ENCODE data around the gene PDE11A.
"Not testable (repeated sequence)": the region's sequence is repeated elsewhere in the genome, so short reads cannot be mapped to it uniquely, and the experiment has no call there.

PDE11A gene

GRCh38 chr2:177817300-177817699 is 255.3 kb downstream of the PDE11A start:
- DNase-seq (ENCODE audit: low read depth in 2 of 2): no peak

GRCh38 chr2:177816766-177817165 is 255.8 kb downstream of the PDE11A start:
- no peak for DNase-seq (ENCODE audit: low read depth in 2 of 2)

GRCh38 chr2:177812713-177813396 is 259.7 kb downstream of the PDE11A start:
- DNase-seq (ENCODE audit: low read depth in 2 of 2): no peak

GRCh38 chr2:177810906-177811305 is 261.7 kb downstream of the PDE11A start:
- DNase-seq (ENCODE audit: low read depth in 2 of 2): no peak

GRCh38 chr2:177808984-177809809 is 263.4 kb downstream of the PDE11A start:
- no peak for DNase-seq (ENCODE audit: low read depth in 2 of 2)

- DNase-seq (ENCODE audit: low read depth in 2 of 2): peak in 1 of 2 experiments; percentile 7
Measured at GRCh38 chr2:177806025-177806424, 266.6 kb downstream of the PDE11A start.

DNA sequence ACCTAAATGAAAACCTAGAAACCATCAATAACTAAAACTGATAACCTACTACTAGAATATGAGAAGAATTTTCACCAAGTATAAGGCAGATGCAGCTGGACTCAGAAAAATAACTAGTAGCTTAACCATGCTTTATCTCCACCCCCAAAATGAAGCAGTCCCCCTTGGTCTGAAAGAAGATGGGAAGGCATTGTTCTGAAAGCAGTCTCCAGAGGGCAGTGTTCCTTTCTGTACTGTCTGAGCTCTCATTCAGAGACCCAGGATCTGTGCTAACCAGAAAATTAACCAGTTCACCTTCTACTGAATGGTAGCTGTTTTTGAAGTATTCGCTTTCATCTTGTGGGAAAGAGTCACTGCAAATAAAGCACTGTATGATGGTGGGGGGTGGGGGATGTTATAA is 273.0 kb downstream of the PDE11A start:
- no peak for DNase-seq (ENCODE audit: low read depth in 2 of 2)

- no peak for DNase-seq (ENCODE audit: low read depth in 2 of 2)
Measured at GRCh38 chr2:177797808-177798207, 274.8 kb downstream of the PDE11A start.

DNA sequence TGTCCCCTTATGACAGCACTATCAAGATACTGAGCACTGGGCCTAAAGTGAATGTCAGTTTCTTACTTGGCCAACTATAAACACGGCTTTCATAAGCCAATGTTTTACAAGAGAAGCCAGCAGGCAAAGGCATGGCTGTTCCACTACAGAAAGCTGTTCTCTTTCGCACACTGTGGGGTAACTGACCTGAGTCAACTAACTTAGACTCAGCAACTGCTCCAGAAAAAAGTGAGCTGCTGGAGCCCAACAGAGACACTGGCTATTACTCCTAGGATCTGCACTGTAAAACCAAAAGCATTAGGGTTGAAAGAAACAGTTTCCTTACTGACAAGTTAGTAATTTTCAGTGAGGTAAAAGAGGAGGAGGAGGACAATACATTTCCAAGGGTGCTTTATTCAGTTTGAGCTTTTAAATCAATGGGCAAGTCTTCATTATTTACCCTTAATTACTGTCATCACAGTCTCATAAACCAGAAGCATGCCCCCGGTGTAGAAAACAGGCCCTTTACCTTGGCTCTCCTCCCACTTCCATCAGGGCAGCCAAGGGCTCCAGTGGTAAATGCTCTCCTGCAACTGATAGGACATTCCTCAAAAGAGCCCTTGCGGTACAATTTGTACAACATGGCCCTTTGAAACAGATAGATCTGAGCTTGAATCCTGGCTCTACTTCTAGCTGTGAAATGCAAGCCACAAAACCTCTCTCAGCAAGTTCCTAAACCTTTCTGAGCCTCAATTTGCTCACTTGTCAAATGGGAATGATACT is 275.7 kb downstream of the PDE11A start:
- DNase-seq (ENCODE audit: low read depth in 2 of 2): no peak

DNA sequence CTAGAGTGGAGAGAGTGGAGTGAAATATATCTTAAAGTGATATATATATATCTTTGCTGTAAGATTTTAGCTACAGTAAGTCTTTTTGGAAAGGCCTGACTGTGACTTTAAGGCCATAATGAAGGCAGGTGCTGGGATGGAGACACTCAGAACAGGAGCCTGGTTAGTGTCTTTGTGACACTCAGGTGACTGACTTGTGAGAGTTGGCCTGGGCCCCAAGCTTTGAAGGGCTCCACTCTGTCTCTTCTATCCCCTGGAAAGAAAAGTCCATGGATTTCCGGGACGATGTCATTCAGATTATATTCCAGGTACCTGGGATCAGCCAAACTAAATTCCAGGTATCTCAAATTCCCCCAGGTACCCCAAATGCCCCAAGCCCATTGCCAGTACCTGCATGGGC is 276.6 kb downstream of the PDE11A start:
- DNase-seq (ENCODE audit: low read depth in 2 of 2): no peak

DNA sequence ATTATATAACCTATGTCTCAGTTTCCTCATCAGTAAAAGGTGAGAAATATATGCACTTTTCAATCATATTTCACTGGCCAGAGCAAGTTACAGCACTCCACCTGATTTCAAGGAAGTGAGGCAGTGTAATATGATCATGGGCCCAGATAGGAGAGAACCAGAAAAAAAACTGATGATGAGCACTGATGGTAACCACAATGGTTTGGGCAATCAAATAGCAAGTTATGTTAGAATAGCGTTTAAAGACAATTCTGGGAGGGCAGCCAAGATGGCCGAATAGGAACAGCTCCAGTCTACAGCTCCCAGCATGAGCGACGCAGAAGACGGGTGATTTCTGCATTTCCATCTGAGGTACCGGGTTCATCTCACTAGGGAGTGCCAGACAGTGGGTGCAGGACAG is 287.4 kb downstream of the PDE11A start:
- DNase-seq (ENCODE audit: low read depth in 2 of 2): not testable (repeated sequence)

- no peak for DNase-seq (ENCODE audit: low read depth in 2 of 2)
Measured at GRCh38 chr2:177784745-177785067, 287.9 kb downstream of the PDE11A start.

- no peak for DNase-seq (ENCODE audit: low read depth in 2 of 2)
Measured at GRCh38 chr2:177783835-177784744, 288.5 kb downstream of the PDE11A start.

DNA sequence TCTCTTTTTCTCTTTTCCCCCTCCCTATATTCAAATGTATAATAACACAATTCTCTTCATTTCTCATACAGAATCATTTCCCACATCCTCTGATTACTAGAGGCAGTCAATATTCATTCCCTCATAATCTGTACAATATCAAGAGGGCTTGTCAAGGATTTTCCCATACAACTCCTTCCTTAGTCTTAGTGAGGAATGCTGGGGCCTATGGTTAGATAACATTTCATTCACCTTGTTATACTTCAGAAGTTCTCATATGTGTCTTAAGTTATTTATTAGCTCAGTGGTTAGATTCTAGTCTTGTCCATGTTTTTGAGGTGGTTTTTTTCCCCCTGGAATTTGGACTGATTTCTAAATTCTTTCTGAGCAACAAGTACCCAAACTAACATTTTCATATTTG is 289.5 kb downstream of the PDE11A start:
- no peak for DNase-seq (ENCODE audit: low read depth in 2 of 2)

GRCh38 chr2:177782613-177783012 is 290.0 kb downstream of the PDE11A start:
- DNase-seq (ENCODE audit: low read depth in 2 of 2): no peak

- DNase-seq (ENCODE audit: low read depth in 2 of 2): no peak
Measured at GRCh38 chr2:177778472-177778871, 294.1 kb downstream of the PDE11A start.

DNA sequence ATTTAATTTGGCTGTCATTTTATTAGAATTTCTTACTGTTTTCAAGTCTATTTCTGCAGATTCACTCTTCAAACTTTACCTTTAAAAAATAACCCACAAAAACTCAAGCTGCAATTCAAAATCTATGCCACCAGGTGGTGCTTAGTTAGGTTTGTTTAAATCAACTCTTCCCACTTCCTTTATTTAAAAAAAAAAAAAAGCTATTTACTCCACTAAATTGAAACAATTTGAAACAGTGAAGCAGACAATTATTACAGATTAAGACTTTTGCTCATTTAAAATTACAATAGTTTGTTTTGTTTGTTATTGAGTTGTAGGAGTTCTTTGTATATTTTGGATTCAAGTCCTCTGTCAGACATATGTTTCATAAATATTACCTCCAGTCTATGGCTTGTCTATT is 300.0 kb downstream of the PDE11A start:
- DNase-seq (ENCODE audit: low read depth in 2 of 2): no peak

- DNase-seq (ENCODE audit: low read depth in 2 of 2): no peak
Measured at GRCh38 chr2:177771191-177771590, 301.4 kb downstream of the PDE11A start.

DNA sequence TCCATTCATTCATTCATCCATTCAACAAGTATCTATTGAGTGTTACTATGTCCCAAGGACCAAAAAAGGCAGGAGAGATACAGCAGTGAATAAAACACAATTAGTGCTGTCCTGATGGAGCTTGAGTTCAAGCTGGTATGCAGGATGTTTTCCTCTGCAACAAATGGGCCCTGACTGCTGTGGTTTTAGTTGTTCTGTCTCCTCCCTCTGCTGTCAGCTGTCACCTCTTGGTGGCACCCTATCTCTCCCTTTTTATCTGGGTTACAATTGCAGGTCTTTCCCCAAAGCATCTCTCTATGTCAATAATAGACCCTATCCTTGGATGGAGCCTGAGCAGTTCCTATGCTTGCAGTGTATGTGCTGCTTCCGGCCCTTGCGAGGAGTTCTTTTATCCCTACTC is 304.8 kb downstream of the PDE11A start:
- no peak for DNase-seq (ENCODE audit: low read depth in 2 of 2)

- DNase-seq (ENCODE audit: low read depth in 2 of 2): no peak
Measured at GRCh38 chr2:177765698-177766097, 306.9 kb downstream of the PDE11A start.

DNA sequence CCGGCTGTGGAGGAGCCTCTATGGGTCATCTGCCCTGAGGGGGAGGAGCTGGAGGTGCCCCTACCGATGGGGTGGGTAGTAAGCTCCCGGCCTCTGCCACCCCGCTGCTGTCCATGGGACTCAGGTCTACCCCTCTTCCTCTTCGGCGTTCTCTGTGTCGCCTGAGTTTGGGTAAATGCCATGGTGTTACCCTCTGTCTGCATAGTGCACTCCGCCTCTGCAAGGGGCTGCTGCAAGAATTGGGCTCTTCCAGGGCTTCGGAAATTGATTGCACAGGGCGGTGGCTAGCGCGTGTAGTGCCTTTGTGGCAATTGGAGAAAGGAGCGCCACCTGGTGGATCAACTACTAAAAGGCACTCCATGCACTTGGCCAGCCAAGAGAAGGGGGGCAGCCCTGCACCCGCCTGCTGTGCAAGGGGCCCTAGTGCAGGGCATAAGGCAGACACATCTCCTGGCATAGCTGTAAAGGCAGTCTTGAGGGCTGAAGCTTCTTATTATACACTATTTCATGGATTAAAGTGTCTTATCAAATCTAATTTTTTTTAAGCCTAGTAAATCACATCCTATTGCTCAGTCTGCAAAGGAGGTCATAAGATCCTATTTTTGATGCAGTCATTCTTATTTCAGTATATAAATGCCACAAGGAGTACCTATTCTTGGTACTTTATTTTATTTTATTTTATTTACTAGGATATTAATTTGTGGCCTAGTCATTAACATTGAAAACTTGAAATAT is 308.9 kb downstream of the PDE11A start:
- peak in 1 of 2 experiments; percentile 35 for DNase-seq (ENCODE audit: low read depth in 2 of 2)

All from fibroblast of skin of left biceps (primary cell).